HG03342 (cell line): Measurements from ENCODE around the gene MAP3K1.
"Not testable (repeated sequence)": the region's sequence is repeated elsewhere in the genome, so short reads cannot be mapped to it uniquely, and the experiment has no call there.

Experiments used
- ATAC-seq: cut with Tn5 transposase; IDR thresholded peaks from one replicate; pipeline ENCODE4 v1.9.1; 2021; ENCODE audit warnings: mild to moderate bottlenecking, moderate library complexity; ENCODE audit not compliant: unreplicated experiment

The MAP3K1 gene

DNA sequence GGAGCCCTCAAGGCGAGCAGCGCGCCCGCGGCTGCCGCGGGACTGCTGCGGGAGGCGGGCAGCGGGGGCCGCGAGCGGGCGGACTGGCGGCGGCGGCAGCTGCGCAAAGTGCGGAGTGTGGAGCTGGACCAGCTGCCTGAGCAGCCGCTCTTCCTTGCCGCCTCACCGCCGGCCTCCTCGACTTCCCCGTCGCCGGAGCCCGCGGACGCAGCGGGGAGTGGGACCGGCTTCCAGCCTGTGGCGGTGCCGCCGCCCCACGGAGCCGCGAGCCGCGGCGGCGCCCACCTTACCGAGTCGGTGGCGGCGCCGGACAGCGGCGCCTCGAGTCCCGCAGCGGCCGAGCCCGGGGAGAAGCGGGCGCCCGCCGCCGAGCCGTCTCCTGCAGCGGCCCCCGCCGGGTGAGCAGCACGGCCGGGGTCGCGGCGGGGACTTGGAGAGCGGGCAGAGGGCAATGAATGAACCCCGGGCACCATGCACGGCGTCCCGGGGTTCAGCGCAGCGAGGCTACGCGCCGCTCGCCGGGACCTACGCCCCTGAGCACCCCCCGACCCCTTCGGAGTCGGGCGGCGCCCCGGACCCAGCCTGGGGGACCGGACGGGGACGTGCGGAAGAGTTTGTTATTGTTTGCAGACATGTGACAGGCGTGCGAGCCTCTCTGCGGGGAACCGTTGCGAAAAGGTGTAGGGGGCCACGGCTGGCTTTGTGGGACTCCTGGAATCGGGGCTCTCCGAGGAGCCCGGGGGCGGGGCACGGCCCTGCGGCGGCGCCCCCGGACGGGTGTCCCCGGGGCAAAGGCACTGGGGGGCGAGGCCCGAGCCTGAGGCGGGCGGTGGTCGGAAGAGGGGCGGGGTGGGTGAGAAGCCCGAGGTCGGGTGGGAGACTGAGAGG is 553 bp downstream of the MAP3K1 start:
- ATAC-seq, result peak; percentile 33

DNA sequence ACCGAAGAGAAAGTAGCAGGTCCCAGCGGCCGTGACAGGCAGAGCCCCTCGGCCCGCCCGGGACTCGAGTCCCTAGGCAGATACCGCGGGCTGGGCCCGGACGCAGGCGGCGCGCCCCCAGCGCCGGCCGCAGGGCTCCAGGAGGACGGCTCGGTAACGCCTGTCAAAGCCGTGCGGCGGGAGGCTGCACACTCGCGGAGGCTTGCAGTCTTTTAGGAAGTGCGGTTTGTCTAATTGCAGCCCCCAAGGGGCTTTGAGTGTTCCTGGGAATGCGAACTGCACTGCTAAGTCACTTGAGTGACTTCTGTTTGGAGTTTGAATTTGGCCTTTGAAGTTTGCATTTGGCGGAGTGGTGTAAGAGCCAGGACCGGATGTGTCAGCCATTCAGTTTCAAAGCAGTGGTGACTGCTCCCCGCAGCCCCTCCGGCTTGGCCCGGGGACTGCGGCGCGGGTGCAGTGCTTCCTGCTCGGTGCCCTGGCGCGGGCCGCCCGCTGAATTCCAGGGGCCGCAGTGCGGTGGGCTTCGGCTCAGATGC is 1.3 kb downstream of the MAP3K1 start:
- peak; percentile 38 for ATAC-seq

DNA sequence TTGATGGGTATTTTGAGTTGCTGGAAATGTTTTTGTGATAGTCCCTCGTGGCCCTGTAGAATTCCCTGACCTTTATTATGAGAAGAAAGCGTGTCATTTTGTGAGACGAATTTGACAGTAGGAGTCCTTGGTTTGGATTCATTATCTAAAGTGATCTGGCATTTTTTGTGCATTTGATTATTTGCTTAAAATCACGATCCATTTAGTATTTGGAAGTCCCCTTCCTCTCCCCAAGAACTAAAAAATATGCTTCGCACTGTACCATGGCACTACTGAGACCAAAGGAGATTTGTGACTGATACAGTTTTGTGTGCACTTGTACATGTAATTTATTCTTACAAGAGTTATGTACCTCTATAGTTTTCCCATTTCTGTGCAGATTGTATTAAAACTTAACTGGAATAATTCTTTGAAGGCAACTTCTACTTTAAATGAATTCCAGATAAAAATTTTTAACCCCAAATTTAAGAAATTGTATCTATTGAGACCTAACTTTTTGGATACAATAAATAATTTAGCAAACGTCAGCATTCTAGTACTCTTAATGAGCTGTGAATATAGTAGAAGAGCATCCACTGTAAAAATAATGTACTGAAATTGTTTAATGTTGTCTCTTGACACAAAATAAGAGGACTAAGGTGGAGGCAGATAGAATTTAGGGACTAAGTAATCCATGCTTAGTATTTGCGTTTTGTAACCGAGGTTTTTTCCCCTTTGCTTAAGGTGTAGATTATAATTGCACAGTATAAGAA is 2.1 kb downstream of the MAP3K1 start:
- ATAC-seq, result no peak

DNA sequence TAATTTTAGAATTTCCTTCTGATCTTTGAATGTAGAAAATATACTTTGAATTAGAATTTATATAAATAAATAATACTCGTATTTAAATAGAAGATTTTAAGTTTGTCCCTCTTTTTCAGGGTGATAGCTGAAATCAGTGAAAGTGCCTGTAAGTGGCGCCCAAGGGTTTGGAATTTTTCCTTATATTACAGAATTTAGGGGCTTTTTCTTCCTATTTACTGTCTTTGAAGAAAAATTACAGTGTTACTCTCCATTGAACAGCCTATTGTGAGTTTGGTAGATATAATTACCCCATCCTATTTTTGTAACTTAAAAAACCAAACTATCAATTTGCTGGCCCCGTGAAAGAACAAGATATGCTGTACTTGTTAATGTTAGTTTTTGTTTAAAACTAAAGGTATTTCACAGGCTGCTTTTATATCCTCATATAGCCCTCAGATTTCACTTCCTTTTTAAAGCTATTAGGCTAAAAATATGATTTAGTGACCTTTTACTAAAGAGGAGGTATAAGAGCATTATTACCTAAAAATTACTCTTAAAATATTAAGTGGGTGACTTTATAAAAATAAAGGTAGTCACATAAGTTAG is 3.2 kb downstream of the MAP3K1 start:
- no peak for ATAC-seq

DNA sequence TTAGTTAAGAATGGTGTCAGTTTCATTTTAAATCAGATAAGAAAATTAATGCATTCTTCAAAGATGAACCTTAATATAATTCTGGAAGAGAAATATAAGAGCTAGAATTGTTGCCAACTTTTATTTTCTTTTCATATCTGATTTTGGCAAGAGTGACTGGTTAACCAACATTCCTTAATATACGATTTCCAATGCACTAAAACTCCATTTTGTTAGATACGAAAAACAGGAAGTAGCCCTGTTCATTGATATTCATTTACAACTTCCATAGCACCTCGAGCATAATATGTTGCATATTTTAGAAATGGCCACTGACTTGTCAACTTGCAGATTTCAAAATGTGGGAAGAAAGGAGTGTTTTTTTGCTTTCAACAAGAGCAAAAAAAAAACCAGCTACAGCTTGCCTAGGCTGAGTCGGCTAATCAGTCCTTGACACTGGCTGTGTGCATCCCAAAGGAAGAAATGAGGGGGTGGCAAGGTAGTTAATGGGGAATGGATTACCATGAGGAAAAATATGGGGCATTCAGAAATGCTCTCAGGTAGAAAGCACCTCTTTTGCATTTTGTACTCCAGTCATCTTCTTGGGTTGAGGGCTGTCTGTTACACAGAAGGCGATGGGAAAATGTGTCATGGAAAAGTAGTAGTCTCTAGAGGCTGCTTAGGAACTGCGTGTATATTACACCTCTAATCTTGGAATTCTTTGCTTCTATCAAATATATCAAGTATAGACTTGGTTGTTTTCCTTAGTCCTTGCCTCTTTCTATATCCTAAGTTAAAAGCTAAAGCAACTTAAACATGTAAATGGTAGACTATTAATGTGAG is 3.9 kb downstream of the MAP3K1 start:
- ATAC-seq, result no peak

DNA sequence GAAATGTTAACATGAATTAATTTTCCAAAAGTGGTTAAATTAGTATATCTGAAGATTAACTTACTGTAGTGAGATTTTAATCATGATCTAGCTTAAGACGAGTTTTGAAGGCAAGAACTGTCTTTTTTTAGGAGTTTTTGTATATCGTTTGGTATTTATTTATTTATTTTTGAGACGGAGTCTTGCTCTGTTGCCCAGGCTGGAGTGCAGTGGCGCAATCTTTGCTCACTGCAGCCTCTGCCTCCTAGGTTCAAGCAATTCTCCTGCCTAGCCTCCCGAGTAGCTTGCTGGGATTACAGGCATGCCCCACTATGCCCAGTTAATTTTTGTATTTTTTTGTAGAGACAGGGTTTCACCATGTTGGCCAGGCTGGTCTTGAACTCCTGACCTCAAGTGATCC is 6.5 kb downstream of the MAP3K1 start:
- not testable (repeated sequence) for ATAC-seq

DNA sequence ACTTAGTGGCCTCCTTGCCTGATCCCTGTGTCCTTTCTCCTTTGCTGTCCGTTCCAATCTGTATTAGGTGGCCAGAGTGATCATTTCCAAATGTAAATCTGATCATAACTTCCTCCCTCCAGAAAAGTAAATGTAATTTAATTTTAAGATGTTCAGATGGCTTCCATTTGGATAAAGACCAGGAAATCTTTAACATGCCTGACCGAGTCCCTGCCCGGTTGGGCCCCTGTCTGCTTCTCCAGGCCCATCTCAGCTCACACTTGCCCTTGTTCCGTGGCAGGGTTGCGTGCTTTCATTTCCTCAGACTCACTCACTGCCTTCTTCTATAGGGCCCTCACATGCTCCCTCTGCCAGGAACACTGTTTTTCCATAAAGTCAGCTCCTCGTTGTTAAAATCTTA is 7.6 kb downstream of the MAP3K1 start:
- ATAC-seq, result no peak

DNA sequence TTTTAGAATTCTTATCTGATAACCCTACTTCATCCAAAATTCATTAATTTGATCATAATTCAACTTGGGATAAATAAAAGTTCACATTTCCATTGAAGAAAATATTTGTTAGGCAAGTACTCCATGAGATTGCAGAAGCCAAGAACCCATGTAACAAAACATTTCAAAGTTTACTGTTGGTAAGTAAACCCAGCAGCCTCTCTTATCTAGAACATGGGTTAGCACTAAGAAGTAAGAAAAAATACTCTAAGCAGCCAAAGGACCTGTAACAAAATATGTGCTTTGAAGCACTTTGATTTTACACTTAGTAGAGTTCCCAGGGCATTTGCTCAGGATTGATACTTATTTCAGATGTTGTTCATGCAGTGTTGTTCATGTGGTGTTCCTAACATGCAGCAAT is 8.7 kb downstream of the MAP3K1 start:
- no peak for ATAC-seq

DNA sequence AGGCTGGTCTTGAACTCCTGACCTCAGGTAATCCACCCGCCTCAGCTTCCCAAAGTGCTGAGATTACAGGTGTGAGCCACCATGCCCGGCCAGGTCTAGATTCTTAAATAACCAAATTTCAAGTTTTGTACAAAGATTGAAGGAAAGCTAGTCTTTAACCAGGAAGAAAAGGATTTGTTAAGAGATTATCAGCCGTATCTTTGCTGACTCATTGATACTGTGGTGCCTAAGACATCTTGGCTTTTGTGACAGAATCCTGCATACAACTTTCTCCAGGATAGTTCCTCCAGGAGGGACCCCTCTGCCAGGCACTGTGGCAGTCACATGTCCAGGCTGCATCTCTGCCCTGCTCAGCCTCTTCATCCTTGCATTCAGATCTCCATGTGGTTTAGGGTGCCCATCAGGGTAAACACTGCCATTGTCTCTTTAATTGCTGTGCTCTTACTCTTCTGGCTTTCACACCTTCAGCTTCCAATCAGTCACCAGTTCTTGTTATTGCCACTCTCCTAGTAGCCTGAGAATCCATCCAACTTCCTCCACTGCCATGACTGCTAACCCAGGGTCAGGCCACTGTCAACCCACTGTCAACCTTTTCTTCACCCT is 10.0 kb downstream of the MAP3K1 start:
- ATAC-seq, result no peak

DNA sequence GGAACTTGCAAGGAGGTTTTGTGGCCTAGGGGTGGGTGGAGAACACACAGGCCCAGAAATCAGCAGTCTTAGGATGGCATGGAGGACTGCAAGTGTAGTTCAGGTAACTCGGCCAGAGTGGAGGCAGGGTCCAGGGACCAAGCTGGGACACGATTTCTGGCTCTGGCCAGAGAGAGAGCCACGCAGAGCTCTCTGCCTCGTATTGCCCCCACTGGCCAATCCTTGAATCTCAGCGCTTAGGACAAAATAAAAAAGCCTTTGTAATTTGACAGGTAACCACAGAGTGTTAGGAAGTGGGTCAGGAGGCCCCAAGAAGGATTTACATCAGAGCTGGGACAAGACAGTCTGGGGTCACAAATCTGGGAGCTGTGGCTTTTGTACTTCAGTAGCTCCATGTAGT is 11.7 kb downstream of the MAP3K1 start:
- ATAC-seq, result no peak

DNA sequence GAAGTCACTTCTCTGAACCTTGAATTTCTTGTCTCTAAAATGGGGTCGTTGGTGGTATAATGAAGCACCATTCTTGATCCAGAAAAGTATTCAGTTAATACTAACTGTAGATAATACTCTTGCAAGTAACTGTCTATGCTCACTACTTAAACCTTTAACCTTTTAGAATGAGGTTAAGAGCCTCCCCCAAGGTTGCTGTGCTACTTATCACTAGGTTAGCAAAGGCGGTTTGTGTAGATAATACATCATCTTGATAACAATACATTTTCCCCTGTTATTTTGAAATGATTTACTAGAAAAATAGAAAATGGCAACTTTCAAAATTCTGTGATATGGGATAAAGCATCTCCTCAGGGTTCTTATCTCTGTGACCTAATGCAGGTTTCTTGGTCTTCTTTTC is 12.6 kb downstream of the MAP3K1 start:
- ATAC-seq, result no peak

DNA sequence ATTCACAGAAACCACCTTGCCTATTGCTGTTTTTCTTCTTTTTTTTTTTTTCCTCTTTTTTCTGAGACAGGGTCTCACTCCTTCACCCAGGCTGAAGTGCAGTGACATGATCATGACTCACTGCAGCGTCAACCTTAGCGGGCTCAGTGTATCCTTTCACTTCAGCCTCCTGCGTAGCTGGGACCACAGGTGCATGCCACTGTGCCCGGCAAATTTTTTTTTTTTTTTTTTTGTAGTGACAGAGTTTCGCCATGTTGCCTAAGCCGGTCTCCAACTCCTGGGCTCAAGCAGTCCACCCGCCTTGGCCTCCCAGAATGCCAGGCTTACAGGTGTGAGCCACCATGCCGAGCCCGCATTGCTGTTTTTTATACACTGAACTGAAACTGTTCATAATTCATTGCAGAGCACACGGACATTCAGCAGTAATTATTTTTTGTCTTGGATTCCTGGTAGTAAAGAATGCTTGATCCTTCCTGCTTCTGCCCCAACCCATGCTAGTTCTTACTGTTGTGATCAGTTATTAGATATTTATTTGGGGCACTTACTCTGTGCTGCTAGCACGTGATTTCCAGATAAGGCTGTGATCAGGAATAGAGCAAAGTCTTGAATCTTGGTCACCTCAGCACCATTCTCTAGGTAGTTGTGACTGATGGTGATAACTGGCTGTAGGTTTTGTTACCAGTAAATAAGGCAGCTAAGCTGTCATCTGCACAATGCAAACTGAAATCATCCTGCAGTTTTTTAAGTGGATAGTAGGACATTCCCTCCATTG is 14.0 kb downstream of the MAP3K1 start:
- ATAC-seq, result peak; percentile 72

DNA sequence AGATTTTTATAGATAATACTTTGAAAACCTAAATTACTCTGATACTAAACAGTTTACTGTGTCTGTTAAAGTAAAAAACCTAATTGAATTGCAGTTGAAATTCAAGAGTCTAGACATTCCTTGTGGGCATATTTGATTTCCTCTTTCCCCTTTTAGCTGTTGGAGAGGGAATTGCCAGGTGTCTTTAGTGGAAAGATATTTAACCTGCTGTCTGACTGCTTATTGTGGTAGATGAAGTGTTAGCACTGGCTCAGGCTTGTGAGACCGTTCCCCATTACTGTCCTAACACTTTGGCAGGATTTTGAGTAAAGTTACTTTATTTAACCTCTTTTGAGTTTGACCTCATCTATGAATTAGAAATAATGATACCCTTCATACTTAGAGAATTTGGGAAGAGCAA is 16.4 kb downstream of the MAP3K1 start:
- ATAC-seq, result no peak

DNA sequence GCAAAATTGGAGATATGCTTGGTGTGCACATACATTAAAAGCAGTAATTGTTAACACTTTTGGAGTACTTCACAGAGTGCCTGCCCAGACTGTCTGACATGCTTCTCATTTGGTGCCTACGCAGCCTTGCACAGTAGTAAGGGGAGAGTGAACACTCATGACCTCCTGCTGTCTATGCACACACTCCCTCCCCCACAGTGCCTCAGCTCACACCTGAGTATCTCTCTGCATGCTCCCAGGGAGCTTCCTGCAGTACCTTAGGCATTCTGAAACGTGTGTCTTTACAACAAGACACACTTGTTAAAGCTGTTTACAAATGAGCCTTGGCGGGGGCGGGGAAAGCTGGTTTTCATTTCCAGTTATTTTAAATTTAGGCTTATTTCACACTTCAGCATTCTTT is 18.0 kb downstream of the MAP3K1 start:
- ATAC-seq, result no peak

DNA sequence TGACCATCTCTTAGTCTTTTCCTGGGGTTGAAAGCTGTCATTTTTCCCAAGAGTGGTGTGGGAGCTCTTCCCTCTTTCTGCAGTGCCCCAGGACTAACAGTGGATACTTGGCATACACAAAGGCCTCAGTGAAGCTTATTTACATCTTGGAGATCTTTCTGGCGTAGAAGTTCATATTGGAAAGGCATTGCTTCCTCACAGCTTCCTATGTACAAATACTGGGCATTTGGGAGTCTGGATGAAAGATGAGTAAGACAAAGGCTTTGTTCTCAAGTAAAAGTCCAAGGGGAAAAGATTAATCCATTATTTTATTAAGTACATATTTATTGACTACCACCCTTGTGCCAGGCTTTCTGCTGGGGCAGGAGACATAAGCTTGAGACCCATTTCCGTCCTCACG is 22.0 kb downstream of the MAP3K1 start:
- no peak for ATAC-seq

DNA sequence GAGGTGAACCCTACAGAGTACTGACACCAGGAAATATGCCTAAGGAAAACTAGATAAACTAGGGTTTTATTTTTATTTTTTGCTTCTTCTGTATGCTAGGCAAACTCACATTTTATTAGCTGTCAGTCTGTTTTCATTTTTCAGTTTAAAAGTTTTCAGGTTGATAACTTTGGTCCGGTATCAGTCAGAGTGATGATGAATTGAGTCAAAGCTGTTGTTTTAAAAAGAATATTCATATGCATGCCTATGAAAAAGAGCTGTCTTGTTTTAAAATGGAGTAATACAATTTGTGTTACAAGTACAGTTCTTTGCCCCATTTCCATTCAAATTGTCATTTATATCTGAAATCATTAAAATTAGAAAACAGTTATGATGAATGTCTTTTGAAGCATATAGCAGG is 22.6 kb downstream of the MAP3K1 start:
- ATAC-seq, result no peak

DNA sequence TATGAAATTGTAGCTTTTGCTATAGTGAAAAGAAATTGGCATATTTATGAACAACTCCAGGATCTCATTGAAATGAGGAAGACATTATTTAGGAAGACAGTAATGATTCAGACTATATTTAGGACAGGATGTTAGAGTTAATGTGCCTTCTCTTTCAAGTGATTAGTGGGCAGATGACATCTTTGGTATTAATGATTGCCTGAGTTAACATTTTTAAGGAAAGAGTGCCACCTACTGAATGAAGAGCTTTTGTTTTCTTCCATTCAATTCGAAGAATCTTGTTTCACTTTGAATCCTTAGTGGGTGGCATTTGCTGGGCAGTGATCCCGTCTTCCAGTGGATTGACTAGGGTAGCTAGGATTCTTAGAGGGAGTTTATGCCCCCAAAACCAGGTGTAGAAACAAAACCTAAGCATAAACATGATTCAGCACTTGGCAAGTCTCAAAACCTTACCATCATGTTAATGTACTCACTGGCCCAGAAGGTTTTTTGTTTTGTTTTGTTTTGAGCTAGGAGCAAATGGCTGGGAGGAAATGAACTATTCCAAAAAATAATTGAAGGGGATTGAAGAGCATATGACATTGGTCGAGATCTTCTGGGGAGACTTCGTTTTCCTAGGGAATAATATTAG is 23.2 kb downstream of the MAP3K1 start:
- ATAC-seq, result peak; percentile 62

DNA sequence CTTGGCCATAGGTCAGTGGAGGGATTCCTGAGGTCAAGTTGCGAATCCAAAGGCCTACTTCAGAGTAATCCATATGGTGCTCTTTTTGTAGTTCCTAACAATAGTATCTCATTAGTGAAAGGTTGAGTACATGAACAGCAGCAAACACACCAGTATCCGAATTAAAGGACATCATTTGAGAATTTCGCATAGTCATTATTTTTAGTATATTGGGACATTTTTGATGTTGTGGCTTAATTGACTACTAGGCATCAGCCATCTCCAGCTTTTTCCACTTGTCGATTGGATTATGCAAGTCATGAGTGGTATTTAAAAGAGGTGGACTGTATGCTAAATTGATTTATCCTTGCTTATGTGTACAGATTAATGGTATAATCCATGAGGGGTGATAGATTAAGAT is 23.7 kb downstream of the MAP3K1 start:
- no peak for ATAC-seq

DNA sequence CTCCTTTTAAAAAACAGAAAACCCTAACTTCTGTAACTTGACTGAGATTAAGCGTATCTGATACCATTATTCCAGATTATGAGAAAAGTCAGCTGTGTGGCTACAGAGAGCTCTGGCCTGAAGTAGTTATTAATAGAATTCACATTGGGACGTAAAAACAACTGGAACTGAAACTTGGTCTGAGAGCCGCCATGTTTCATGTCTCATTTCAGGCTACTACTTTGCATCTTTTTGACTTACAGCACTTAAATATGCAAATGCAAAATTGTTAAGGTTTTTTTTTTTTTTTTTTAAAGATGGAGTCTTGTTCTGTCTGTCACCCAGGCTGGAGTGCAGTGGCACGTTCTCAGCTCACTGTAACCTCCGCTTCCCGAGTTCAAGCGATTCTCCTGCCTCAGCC is 25.2 kb downstream of the MAP3K1 start:
- peak; percentile 61 for ATAC-seq
